GM12878 (cell line): ENCODE data around the gene CA5A.

ENCODE experiments used
- BCL11A ChIP-seq: IDR thresholded peaks from 2 replicates; pipeline ENCODE4 v1.6.1; 2011; ENCODE audit warnings: low read depth, low read length
- BHLHE40 ChIP-seq, 2 experiments: fragments of 450-650 bp in 1 of 2; IDR thresholded peaks; 2 replicates each; pipeline ENCODE4 v1.6.1; 2011 to 2017; ENCODE audit warnings: low read depth in 2 of 2, borderline replicate concordance in 1 of 2, improper control_type of control experiment in 1 of 2, low read length in 1 of 2, mild to moderate bottlenecking in 1 of 2
- CHD1 ChIP-seq: IDR thresholded peaks from 2 replicates; pipeline ENCODE4 v1.6.1; 2012; ENCODE audit warnings: low read depth, low read length, improper control_type of control experiment
- GATAD2B ChIP-seq: fragments of 450-650 bp; conservative IDR thresholded peaks from 2 replicates; pipeline ENCODE4 v1.6.1; 2017; ENCODE audit warnings: low read depth, mild to moderate bottlenecking, moderate library complexity
- POLR2A ChIP-seq: IDR thresholded peaks from 2 replicates; pipeline ENCODE4 v1.6.1; 2011; ENCODE audit warnings: low read depth, mild to moderate bottlenecking, low read length
- SPI1 ChIP-seq: IDR thresholded peaks from 2 replicates; pipeline ENCODE4 v1.6.1; 2011; ENCODE audit warnings: low read depth, mild to moderate bottlenecking, low read length, moderate library complexity, borderline replicate concordance; ENCODE audit not compliant: insufficient read depth
- WRNIP1 ChIP-seq: IDR thresholded peaks from 2 replicates; pipeline ENCODE4 v1.6.1; 2011; ENCODE audit warnings: low read depth, low read length, improper control_type of control experiment, borderline replicate concordance
- ZNF274 ChIP-seq: IDR thresholded peaks from one replicate; pipeline ENCODE4 v1.8.0; 2011; ENCODE audit not compliant: insufficient read length, insufficient read depth
- TF ChIP-seq, protein P1 (sequence below), 3 experiments: IDR thresholded peaks in 2 of 3; conservative IDR thresholded peaks in 1 of 3; 2 replicates each; pipeline ENCODE4 v1.5.1; 2011; ENCODE audit warnings: low read depth in 3 of 3, low read length in 3 of 3, mild to moderate bottlenecking in 3 of 3, control low read depth in 2 of 3, moderate library complexity in 2 of 3, inconsistent platforms in 1 of 3, mixed read lengths in 1 of 3; ENCODE audit not compliant: control insufficient read depth in 2 of 3, insufficient read depth in 1 of 3; ENCODE audit errors: extremely low read depth in 1 of 3
- TF ChIP-seq, protein P2 (sequence below): IDR thresholded peaks from 2 replicates; pipeline ENCODE4 v1.6.1; 2011; ENCODE audit warnings: borderline replicate concordance, low read depth, mild to moderate bottlenecking, moderate library complexity, mixed read lengths, low read length; ENCODE audit not compliant: insufficient read depth; ENCODE audit errors: extremely low read length
- TF ChIP-seq, protein P3 (sequence below): fragments of 450-650 bp; IDR thresholded peaks from 2 replicates; pipeline ENCODE4 v1.6.1; 2017; ENCODE audit warnings: mild to moderate bottlenecking

DNA sequence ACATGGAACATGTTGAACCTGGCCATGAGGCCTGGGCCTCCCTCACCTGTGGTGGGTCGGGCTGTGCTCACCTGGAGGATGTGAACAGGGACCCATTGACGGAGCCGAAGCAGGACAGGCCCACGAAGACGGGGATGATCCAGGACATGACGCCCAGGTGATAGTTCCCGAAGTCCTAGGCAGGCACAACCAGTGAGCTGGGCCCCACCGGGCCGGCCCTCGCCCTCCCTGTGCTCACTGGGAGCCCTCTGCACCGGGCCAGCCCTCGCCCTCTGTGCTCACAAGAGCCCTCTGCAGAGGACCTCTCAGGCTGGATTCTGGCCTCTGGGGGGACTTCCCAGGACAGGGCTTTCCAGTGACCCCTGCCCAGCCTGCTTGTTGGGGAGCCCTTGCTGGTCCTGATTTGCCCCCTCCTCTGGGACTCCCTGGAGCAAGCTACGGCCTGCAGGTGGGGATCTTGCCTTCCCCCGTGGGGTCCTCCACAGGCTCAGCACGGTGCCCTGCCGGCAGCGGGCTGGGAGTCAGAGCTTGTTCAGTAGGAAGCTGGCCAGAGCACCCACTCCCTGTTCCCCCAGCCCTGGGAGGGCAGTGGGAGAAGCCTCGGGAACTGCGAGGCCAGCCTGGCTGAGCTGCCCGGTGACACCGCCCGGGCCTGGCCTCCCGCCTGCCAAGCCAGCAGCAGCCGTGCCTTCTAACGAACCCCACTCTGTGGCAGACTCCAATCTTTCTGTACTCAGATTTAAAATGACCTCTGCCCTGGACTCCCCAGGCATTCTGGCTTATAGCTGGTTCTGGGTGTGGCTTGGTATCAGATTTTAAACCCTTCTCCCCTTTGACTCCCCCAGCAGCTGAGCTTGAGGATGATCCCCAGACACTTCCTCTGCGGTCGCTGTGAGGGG lies 97.4 kb downstream of the CA5A start:
- TF ChIP-seq ZNF274 (no peak), WRNIP1 (no peak), BCL11A (no peak), CHD1 (no peak), POLR2A (peak; percentile 47; the same call in 1 of the 2 replicates), SPI1 (no peak), GATAD2B (no peak), BHLHE40 (IDR thresholded peaks at IDR 0.05; ENCODE audit: borderline replicate concordance in 1 of 2, low read depth in 2 of 2, low read length in 1 of 2) (no peak)
- TF ChIP-seq, protein P1, sequence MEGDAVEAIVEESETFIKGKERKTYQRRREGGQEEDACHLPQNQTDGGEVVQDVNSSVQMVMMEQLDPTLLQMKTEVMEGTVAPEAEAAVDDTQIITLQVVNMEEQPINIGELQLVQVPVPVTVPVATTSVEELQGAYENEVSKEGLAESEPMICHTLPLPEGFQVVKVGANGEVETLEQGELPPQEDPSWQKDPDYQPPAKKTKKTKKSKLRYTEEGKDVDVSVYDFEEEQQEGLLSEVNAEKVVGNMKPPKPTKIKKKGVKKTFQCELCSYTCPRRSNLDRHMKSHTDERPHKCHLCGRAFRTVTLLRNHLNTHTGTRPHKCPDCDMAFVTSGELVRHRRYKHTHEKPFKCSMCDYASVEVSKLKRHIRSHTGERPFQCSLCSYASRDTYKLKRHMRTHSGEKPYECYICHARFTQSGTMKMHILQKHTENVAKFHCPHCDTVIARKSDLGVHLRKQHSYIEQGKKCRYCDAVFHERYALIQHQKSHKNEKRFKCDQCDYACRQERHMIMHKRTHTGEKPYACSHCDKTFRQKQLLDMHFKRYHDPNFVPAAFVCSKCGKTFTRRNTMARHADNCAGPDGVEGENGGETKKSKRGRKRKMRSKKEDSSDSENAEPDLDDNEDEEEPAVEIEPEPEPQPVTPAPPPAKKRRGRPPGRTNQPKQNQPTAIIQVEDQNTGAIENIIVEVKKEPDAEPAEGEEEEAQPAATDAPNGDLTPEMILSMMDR (IDR thresholded peaks at IDR 0.05 in 2 of 3, conservative IDR thresholded peaks at IDR 0.05 in 1 of 3; ENCODE audit: control insufficient read depth in 2 of 3, extremely low read depth in 1 of 3, insufficient read depth in 1 of 3, low read depth in 3 of 3, low read length in 3 of 3), result no peak
- TF ChIP-seq, protein P2, sequence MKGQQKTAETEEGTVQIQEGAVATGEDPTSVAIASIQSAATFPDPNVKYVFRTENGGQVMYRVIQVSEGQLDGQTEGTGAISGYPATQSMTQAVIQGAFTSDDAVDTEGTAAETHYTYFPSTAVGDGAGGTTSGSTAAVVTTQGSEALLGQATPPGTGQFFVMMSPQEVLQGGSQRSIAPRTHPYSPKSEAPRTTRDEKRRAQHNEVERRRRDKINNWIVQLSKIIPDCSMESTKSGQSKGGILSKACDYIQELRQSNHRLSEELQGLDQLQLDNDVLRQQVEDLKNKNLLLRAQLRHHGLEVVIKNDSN, result no peak
- TF ChIP-seq, protein P3, sequence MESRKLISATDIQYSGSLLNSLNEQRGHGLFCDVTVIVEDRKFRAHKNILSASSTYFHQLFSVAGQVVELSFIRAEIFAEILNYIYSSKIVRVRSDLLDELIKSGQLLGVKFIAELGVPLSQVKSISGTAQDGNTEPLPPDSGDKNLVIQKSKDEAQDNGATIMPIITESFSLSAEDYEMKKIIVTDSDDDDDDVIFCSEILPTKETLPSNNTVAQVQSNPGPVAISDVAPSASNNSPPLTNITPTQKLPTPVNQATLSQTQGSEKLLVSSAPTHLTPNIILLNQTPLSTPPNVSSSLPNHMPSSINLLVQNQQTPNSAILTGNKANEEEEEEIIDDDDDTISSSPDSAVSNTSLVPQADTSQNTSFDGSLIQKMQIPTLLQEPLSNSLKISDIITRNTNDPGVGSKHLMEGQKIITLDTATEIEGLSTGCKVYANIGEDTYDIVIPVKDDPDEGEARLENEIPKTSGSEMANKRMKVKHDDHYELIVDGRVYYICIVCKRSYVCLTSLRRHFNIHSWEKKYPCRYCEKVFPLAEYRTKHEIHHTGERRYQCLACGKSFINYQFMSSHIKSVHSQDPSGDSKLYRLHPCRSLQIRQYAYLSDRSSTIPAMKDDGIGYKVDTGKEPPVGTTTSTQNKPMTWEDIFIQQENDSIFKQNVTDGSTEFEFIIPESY, result no peak
